K562 (cell line): ENCODE results near the gene HTR3B. TPM values are rescaled to one million over a fixed set of nuclear protein-coding genes. Genes with fewer than 3 reads are reported as not detected.

Experiments
- ATAC-seq: fragments of 200-7000 bp; cut with Tn5 transposase; 3 replicates; pipeline ENCODE4 v1.9.1; 2020; ENCODE audit warnings: moderate library complexity
- BruUV-seq: library from RNA; stranded (reverse); fragments of 400-500 nt; replicated peaks from 2 replicates; lab custom pipeline; 2021; lab: Mats Ljungman, UMichigan
- CTCF ChIA-PET: fragments of 300-600 bp; formaldehyde crosslinking; extraction: SDS; loops from one replicate; lab custom pipeline; 2021; ENCODE audit warnings: low intra/inter-chr PET ratio; lab: Yijun Ruan, JAX
- POLR2A ChIA-PET: fragments of 300-600, 350-650 bp; sonication (Branson Sonifier 250); formaldehyde crosslinking; extraction: SDS; loops from one replicate; lab custom pipeline; 2021; ENCODE audit warnings: antibody characterized with exemption, inconsistent platforms; lab: Yijun Ruan, JAX
- DNase-seq, 4 experiments: peaks; one replicate each; pipeline versions ENCODE4 v3.0.0 to v3.0.0-alpha.2; 2011 to 2018; ENCODE audit warnings: low spot score in 3 of 4, mixed read lengths in 3 of 4; ENCODE audit errors: extremely low read depth in 1 of 4
- FAIRE-seq: peaks from 2 replicates; lab custom pipeline; 2011; peaks lifted over from hg19 to GRCh38; lab: Jason Lieb, UNC
- H2AFZ ChIP-seq: 2 replicates; pipeline ENCODE4 v1.6.0; 2011; ENCODE audit warnings: low read depth, low read length, control low read depth, inconsistent platforms
- H3K27ac ChIP-seq: fragments of 200-600 bp; 3 replicates; pipeline ENCODE4 v1.8.0; 2011; ENCODE audit warnings: low read depth, mild to moderate bottlenecking, control low read depth, inconsistent platforms, low read length, moderate library complexity, mixed read lengths; ENCODE audit errors: extremely low read depth
- H3K27me3 ChIP-seq, 2 experiments: fragments of 300-600 bp in 1 of 2; 2 replicates in 1 of 2; 3 replicates in 1 of 2; pipeline versions ENCODE4 v1.6.0 to v1.8.0; 2011; ENCODE audit warnings: inconsistent platforms in 2 of 2, low read length in 2 of 2, mild to moderate bottlenecking in 1 of 2, mixed read lengths in 1 of 2, moderate library complexity in 1 of 2; ENCODE audit not compliant: control insufficient read depth in 2 of 2, insufficient read depth in 2 of 2
- H3K36me3 ChIP-seq: fragments of 300-600 bp; 3 replicates; pipeline ENCODE4 v1.8.0; 2011; ENCODE audit warnings: mild to moderate bottlenecking, low read length, inconsistent platforms; ENCODE audit not compliant: control insufficient read depth, insufficient read depth
- H3K4me1 ChIP-seq, 2 experiments: fragments of 200-600 bp in 1 of 2; replicated peaks in 1 of 2; 2 replicates in 1 of 2; 3 replicates in 1 of 2; pipeline versions ENCODE4 v1.5.1 to v1.8.0; 2011; ENCODE audit warnings: inconsistent platforms in 2 of 2, low read length in 2 of 2, mild to moderate bottlenecking in 1 of 2, mixed read lengths in 1 of 2, moderate library complexity in 1 of 2; ENCODE audit not compliant: control insufficient read depth in 2 of 2, insufficient read depth in 2 of 2
- H3K4me2 ChIP-seq: 2 replicates; pipeline ENCODE4 v1.6.1; 2011; ENCODE audit warnings: low read length, control low read depth, inconsistent platforms, mixed read lengths; ENCODE audit not compliant: insufficient read depth
- H3K4me3 ChIP-seq: fragments of 200-600 bp; sonication (generic), shearing (Covaris generic); 2 replicates; pipeline ENCODE4 v1.5.1; 2016; ENCODE audit warnings: control low read depth, inconsistent platforms
- H3K79me2 ChIP-seq: fragments of 200-600 bp; 3 replicates; pipeline ENCODE4 v1.8.0; 2011; ENCODE audit warnings: low read length, inconsistent platforms; ENCODE audit not compliant: control insufficient read depth, insufficient read depth
- H3K9ac ChIP-seq, 2 experiments: 2 replicates each; pipeline versions ENCODE4 v1.6.0 to v1.6.1; 2011; ENCODE audit warnings: low read depth in 2 of 2, low read length in 2 of 2, control low read depth in 1 of 2, inconsistent platforms in 1 of 2, mild to moderate bottlenecking in 1 of 2, mixed read lengths in 1 of 2; ENCODE audit not compliant: insufficient read depth in 1 of 2
- H3K9me1 ChIP-seq: one replicate; pipeline ENCODE4 v1.6.0; 2011; ENCODE audit warnings: inconsistent platforms, mild to moderate bottlenecking, low read length, moderate library complexity; ENCODE audit not compliant: control insufficient read depth, insufficient read depth
- H3K9me3 ChIP-seq: replicated peaks from 2 replicates; pipeline ENCODE4 v1.5.1; 2011; ENCODE audit warnings: low read depth, low read length, inconsistent platforms; ENCODE audit not compliant: control insufficient read depth, insufficient read depth
- H4K20me1 ChIP-seq: replicated peaks from 2 replicates; pipeline ENCODE4 v1.6.1; 2011; ENCODE audit warnings: low read length, inconsistent platforms, mixed read lengths; ENCODE audit not compliant: control insufficient read depth, insufficient read depth
- ARNT ChIP-seq, 2 experiments: fragments of 450-650 bp; IDR thresholded peaks; 2 replicates each; pipeline ENCODE4 v1.6.1; 2016; ENCODE audit warnings: mild to moderate bottlenecking in 1 of 2
- BDP1 ChIP-seq: IDR thresholded peaks from 3 replicates; pipeline ENCODE4 v1.6.1; 2011; ENCODE audit not compliant: insufficient read length, insufficient read depth
- CHAMP1 ChIP-seq: fragments of 450-650 bp; IDR thresholded peaks from 2 replicates; pipeline ENCODE4 v1.6.1; 2016; ENCODE audit warnings: mild to moderate bottlenecking
- EP400 ChIP-seq: fragments of 450-650 bp; IDR thresholded peaks from 2 replicates; pipeline ENCODE4 v1.6.1; 2017; ENCODE audit warnings: antibody characterized with exemption, mild to moderate bottlenecking, moderate library complexity
- FOXM1 ChIP-seq, 2 experiments: fragments of 450-650 bp in 1 of 2; sonication (generic) in 1 of 2; formaldehyde crosslinking in 1 of 2; IDR thresholded peaks; 2 replicates each; pipeline versions ENCODE4 v1.6.1 to v1.9.0; 2017 to 2022; ENCODE audit warnings: low read depth in 2 of 2, mild to moderate bottlenecking in 2 of 2, missing genetic modification reagents in 1 of 2, moderate library complexity in 1 of 2
- HEY1 ChIP-seq: fragments of 250-450 bp; sonication (Bioruptor Pico); IDR thresholded peaks from 2 replicates; pipeline ENCODE4 v1.5.0; 2020; ENCODE audit warnings: mild to moderate bottlenecking, moderate library complexity, borderline replicate concordance
- KLF10 ChIP-seq: fragments of 250-450 bp; sonication (Bioruptor Pico); IDR thresholded peaks from 2 replicates; pipeline ENCODE4 v1.6.1; 2021; ENCODE audit warnings: matching md5 sums
- MEF2D ChIP-seq: conservative IDR thresholded peaks from 2 replicates; pipeline ENCODE4 v1.6.1; 2016; ENCODE audit warnings: low read depth, missing genetic modification characterization, missing compliant biosample characterization
- MTF1 ChIP-seq: fragments of 250-450 bp; sonication (Bioruptor Pico); IDR thresholded peaks from 2 replicates; pipeline ENCODE4 v1.9.0; 2021; ENCODE audit warnings: moderate library complexity, mild to moderate bottlenecking, inconsistent platforms, borderline replicate concordance
- MXI1 ChIP-seq: IDR thresholded peaks from 2 replicates; pipeline ENCODE4 v1.6.1; 2011; ENCODE audit warnings: low read depth, mild to moderate bottlenecking, improper control_type of control experiment, low read length
- OTX1 ChIP-seq: fragments of 450-650 bp; formaldehyde crosslinking; IDR thresholded peaks from 2 replicates; pipeline ENCODE4 v1.4.0; 2022; ENCODE audit warnings: mild to moderate bottlenecking
- SMARCA5 ChIP-seq: fragments of 450-650 bp; IDR thresholded peaks from 2 replicates; pipeline ENCODE4 v1.6.1; 2016
- SMARCB1 ChIP-seq: IDR thresholded peaks from 2 replicates; pipeline ENCODE4 v1.6.1; 2011; ENCODE audit warnings: improper control_type of control experiment, low read depth; ENCODE audit not compliant: insufficient read length
- SPI1 ChIP-seq: IDR thresholded peaks from 2 replicates; pipeline ENCODE4 v1.6.1; 2011; ENCODE audit warnings: low read depth, low read length, control low read depth, borderline replicate concordance
- TARDBP ChIP-seq: fragments of 450-650 bp; IDR thresholded peaks from 2 replicates; pipeline ENCODE4 v1.6.1; 2016
- TCF15 ChIP-seq: fragments of 250-450 bp; sonication (Bioruptor Pico); IDR thresholded peaks from 2 replicates; pipeline ENCODE4 v1.8.0; 2022; ENCODE audit warnings: moderate library complexity, mild to moderate bottlenecking, inconsistent platforms
- TEAD2 ChIP-seq: fragments of 450-650 bp; IDR thresholded peaks from 2 replicates; pipeline ENCODE4 v1.6.1; 2016; ENCODE audit warnings: missing genetic modification characterization, control low read depth, missing compliant biosample characterization
- THRA ChIP-seq: fragments of 450-650 bp; IDR thresholded peaks from 2 replicates; pipeline ENCODE4 v1.6.1; 2017; ENCODE audit warnings: mild to moderate bottlenecking, moderate library complexity
- ZNF384 ChIP-seq: IDR thresholded peaks from 2 replicates; pipeline ENCODE4 v1.6.1; 2012; ENCODE audit warnings: low read depth, low read length, improper control_type of control experiment
- ZNF644 ChIP-seq: fragments of 200-800 bp; sonication (Bioruptor generic); IDR thresholded peaks from 2 replicates; pipeline ENCODE4 v1.6.1; 2016; ENCODE audit warnings: low read depth, missing genetic modification characterization, missing compliant biosample characterization
- WGBS: fragments of 100-300 bp; shearing (Covaris generic); methylation state at CpG from one replicate; pipeline ENCODE4 v1.1.6; 2016; ENCODE audit warnings: low coverage, mixed read lengths; ENCODE audit not compliant: insufficient coverage; ENCODE audit errors: missing lambda C conversion rate; 5-methylcytosine and 5-hydroxymethylcytosine counted together
- in situ Hi-C: fragments of 300-500 bp; cut with MboI; formaldehyde crosslinking; loops from 4 replicates; pipeline ENCODE4 v1.15.0; 2018; ENCODE audit warnings: inconsistent platforms, mixed read lengths
- intact Hi-C: fragments of 100-400 bp; cut with micrococcal nuclease; formaldehyde crosslinking; loops from 2 replicates; pipeline ENCODE4 v1.14.2; 2022
- polyA plus RNA-seq, 8 experiments: library from polyadenylated mRNA; depleted of rRNA in 4 of 8; stranded (reverse) in 5 of 8; unstranded in 3 of 8; fragments of >200 nt; fragmentation: Nextera tagmentation in 2 of 8; fragmentation: Illumina TruSeq in 1 of 8; extraction: Ambion mirVana in 2 of 8; extraction: Trizol in 1 of 8; gene quantifications; 2 replicates each; pipeline versions ENCODE4 v1.2.1 to v1.2.3, GENCODE V29; 2011 to 2014; ENCODE audit warnings: inconsistent platforms in 1 of 8, missing spikeins in 1 of 8
- total RNA-seq, 7 experiments: library from RNA; depleted of rRNA in 6 of 7; stranded (reverse); fragments of >200 nt in 6 of 7; fragmentation: Illumina TruSeq in 2 of 7; extraction: Trizol in 2 of 7; gene quantifications; 2 replicates each; pipeline versions ENCODE4 v1.2.1 to v1.2.3, GENCODE V29; 2011 to 2021; ENCODE audit warnings: low replicate concordance in 1 of 7

HTR3B gene
- total and polyA plus RNA-seq, 9 of the 15 experiments (the other 6 are each of a cell fraction or from before 2014, with no cell fraction given), result not detected

GRCh38 chr11:113876074-113876797 lies 28.4 kb upstream of the HTR3B start:
- no peaks in the 10 kb centered on the region for H3K27me3 ChIP-seq
- no peaks in the 10 kb centered on the region for H4K20me1 ChIP-seq
- H3K9me3 ChIP-seq, result no peaks in the 10 kb centered on the region
- peak in 1 of 4 experiments; percentile 62 for DNase-seq
- ATAC-seq, result peak; percentile 73
- TSS peak; percentile 87 for BruUV-seq
- peaks cover 27% of the 10 kb centered on the region for H3K79me2 ChIP-seq
- FAIRE-seq, result peak; percentile 48
- peak overlapping the region; percentile 77 for H3K4me2 ChIP-seq
- peak overlapping the region; percentile 88 for H3K27ac ChIP-seq
- ChIA-PET POLR2A (interaction anchor here (0.6 to 1.9 kb wide), 4 partner anchors 12 to 1745 kb away, joined by 3 to 7 read pairs (median 4); no protein-coding TSS in a partner anchor), CTCF (no interaction called here)
- peak overlapping the region; percentile 96 for H2AFZ ChIP-seq
- peak overlapping the region; percentile 49 for H3K4me3 ChIP-seq
- H3K36me3 ChIP-seq, result no peaks in the 10 kb centered on the region; the same call in 2 of the 3 replicates
- H3K9ac ChIP-seq, result peak overlapping the region; percentile 82 to 90
- H3K4me1 ChIP-seq, result peaks cover 18 to 25% of the 10 kb centered on the region in 2 experiments
- 13% methylated on average over 24 of the region's 24 CpGs for WGBS
- in situ Hi-C loops (no loop called here), intact Hi-C loops (no loop called here)
- H3K9me1 ChIP-seq, result no peaks in the 10 kb centered on the region
- peak; percentile 56 for TF ChIP-seq EP400
- TF ChIP-seq ZNF644 (tag), result 0 out of 2 replicates have a peak, but pooled peaks have one; percentile 9
- no peak for TF ChIP-seq SMARCB1
- TF ChIP-seq TEAD2 (tag), result no peak
- no peak for TF ChIP-seq TCF15 (CRISPR knock-in tag)
- TF ChIP-seq MTF1, result no peak
- TF ChIP-seq BDP1, result no peak
- TF ChIP-seq THRA, result no peak
- no peak for TF ChIP-seq CHAMP1
- no peak for TF ChIP-seq KLF10 (CRISPR knock-in tag)
- TF ChIP-seq MEF2D (tag), result no peak
- no peak for TF ChIP-seq SMARCA5
- 0 out of 2 replicates have a peak, but pooled peaks have one; percentile 19 for TF ChIP-seq ZNF384
- no peak for TF ChIP-seq MXI1
- TF ChIP-seq TARDBP, result no peak
- TF ChIP-seq OTX1 (CRISPR knock-in tag), result 0 out of 2 replicates have a peak, but pooled peaks have one; percentile 17
- no peak for TF ChIP-seq HEY1 (CRISPR knock-in tag)
- TF ChIP-seq SPI1, result no peak
- no peak for TF ChIP-seq FOXM1 (IDR thresholded peaks at IDR 0.05; ENCODE audit: low read depth)
- no peak for TF ChIP-seq FOXM1 (CRISPR knock-in tag; IDR thresholded peaks at IDR 0.05; ENCODE audit: low read depth)
- TF ChIP-seq ARNT (IDR thresholded peaks at IDR 0.05), result 0 out of 4 replicates have a peak, but pooled peaks of 1 of the 2 experiments have one; percentile 28
